ENCODE data around the gene TPTE2.
"Not testable (repeated sequence)": the region's sequence is repeated elsewhere in the genome, so short reads cannot be mapped to it uniquely, and the experiment has no call there.

Gene TPTE2

DNA sequence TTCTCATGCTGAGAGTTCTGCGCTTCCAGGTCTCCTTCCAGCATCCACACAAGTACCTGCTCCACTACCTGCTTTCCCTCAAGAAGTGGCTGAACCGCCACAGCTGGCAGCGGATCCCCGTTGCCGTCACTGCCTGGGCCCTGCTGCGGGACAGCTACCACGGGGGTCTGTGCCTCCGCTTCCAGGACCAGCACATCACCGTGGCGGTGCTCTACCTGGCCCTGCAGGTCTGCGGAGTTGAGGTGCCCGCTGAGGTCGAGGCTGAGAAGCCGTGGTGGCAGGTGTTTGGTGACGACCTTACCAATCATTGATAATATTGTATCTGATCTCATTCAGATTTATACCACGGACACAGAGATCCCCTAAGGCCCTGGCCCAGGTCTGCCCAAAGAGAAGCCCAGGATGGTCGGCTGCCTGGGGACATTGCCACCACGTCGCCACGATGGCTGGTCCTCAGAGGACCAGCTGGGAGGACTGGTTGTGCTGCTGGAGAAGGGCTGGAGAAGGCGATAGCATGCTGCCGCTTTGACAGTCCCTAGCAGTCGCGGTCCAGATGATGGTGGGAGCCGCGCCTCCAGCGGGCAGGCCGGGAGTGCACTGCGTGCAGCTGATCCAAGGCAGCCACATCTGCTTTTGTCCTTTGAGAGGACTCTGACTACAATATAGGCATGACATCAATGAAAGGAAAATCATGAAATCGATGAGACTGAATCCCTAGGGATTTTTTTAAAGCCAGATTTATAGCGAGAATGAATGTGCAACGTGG lies 178.4 kb downstream of the TPTE2 start:
- not testable (repeated sequence) for H3K4me3 ChIP-seq (ENCODE audit: low read length); H3K9ac ChIP-seq (ENCODE audit: low read depth, low read length); H3K27ac ChIP-seq (ENCODE audit: low read length); H3K27me3 ChIP-seq (ENCODE audit: insufficient read depth, low read length); H3K36me3 ChIP-seq (ENCODE audit: insufficient read depth, low read depth, low read length); H3K4me1 ChIP-seq (ENCODE audit: insufficient read depth, low read length)
- H3K9me3 ChIP-seq (ENCODE audit: insufficient read depth, low read depth, low read length) = peaks cover 60% of the 10 kb centered on the region

DNA sequence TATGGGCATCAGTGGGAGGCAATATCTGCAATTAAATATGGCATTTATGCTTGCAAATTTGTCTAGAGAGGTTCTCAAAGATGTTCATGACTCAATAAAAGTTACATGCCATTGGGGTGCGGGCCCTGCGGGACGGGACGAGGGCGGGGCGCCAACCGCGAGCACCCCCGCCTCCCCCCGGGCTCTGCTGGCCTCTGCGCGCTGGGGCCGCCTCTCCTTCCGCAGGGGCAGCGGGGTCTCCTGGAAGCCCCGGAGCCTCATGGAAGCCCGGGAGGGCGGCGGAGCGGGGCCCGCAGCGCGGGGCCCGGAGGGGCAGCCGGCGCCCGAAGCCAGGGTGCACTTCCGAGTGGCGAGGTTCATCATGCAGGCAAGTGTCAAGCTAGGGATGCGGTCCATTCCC lies 179.2 kb downstream of the TPTE2 start:
- no peak overlapping the region for H3K9ac ChIP-seq (ENCODE audit: low read depth, low read length)
- H3K4me1 ChIP-seq (ENCODE audit: insufficient read depth, low read length) = no peaks in the 10 kb centered on the region
- no peak overlapping the region for H3K27ac ChIP-seq (ENCODE audit: low read length)
- H3K9me3 ChIP-seq (ENCODE audit: insufficient read depth, low read depth, low read length) = peaks cover 63% of the 10 kb centered on the region
- H3K27me3 ChIP-seq (ENCODE audit: insufficient read depth, low read length) = no peaks in the 10 kb centered on the region
- no peaks in the 10 kb centered on the region for H3K36me3 ChIP-seq (ENCODE audit: insufficient read depth, low read depth, low read length)
- no peak overlapping the region for H3K4me3 ChIP-seq (ENCODE audit: low read length)
